K562 (cell line): ENCODE measurements around the gene TMEM60. TPM values are rescaled to one million over a fixed set of nuclear protein-coding genes. Genes with fewer than 3 reads are reported as not detected.

ENCODE experiments used
- ATAC-seq: fragments of 200-7000 bp; cut with Tn5 transposase; 3 replicates; pipeline ENCODE4 v1.9.1; 2020; ENCODE audit warnings: moderate library complexity
- BruUV-seq: library from RNA; stranded (reverse); fragments of 400-500 nt; replicated peaks from 2 replicates; lab custom pipeline; 2021; lab: Mats Ljungman, UMichigan
- CTCF ChIA-PET: fragments of 300-600 bp; formaldehyde crosslinking; extraction: SDS; loops from one replicate; lab custom pipeline; 2021; ENCODE audit warnings: low intra/inter-chr PET ratio; lab: Yijun Ruan, JAX
- POLR2A ChIA-PET: fragments of 300-600, 350-650 bp; sonication (Branson Sonifier 250); formaldehyde crosslinking; extraction: SDS; loops from one replicate; lab custom pipeline; 2021; ENCODE audit warnings: antibody characterized with exemption, inconsistent platforms; lab: Yijun Ruan, JAX
- DNase-seq, 4 experiments: peaks; one replicate each; pipeline versions ENCODE4 v3.0.0 to v3.0.0-alpha.2; 2011 to 2018; ENCODE audit warnings: low spot score in 3 of 4, mixed read lengths in 3 of 4; ENCODE audit errors: extremely low read depth in 1 of 4
- FAIRE-seq: peaks from 2 replicates; lab custom pipeline; 2011; peaks lifted over from hg19 to GRCh38; lab: Jason Lieb, UNC
- H2AFZ ChIP-seq: 2 replicates; pipeline ENCODE4 v1.6.0; 2011; ENCODE audit warnings: low read depth, low read length, control low read depth, inconsistent platforms
- H3K27ac ChIP-seq: fragments of 200-600 bp; 3 replicates; pipeline ENCODE4 v1.8.0; 2011; ENCODE audit warnings: low read depth, mild to moderate bottlenecking, control low read depth, inconsistent platforms, low read length, moderate library complexity, mixed read lengths; ENCODE audit errors: extremely low read depth
- H3K27me3 ChIP-seq, 2 experiments: fragments of 300-600 bp in 1 of 2; 2 replicates in 1 of 2; 3 replicates in 1 of 2; pipeline versions ENCODE4 v1.6.0 to v1.8.0; 2011; ENCODE audit warnings: inconsistent platforms in 2 of 2, low read length in 2 of 2, mild to moderate bottlenecking in 1 of 2, mixed read lengths in 1 of 2, moderate library complexity in 1 of 2; ENCODE audit not compliant: control insufficient read depth in 2 of 2, insufficient read depth in 2 of 2
- H3K36me3 ChIP-seq: fragments of 300-600 bp; 3 replicates; pipeline ENCODE4 v1.8.0; 2011; ENCODE audit warnings: mild to moderate bottlenecking, low read length, inconsistent platforms; ENCODE audit not compliant: control insufficient read depth, insufficient read depth
- H3K4me1 ChIP-seq, 2 experiments: fragments of 200-600 bp in 1 of 2; replicated peaks in 1 of 2; 2 replicates in 1 of 2; 3 replicates in 1 of 2; pipeline versions ENCODE4 v1.5.1 to v1.8.0; 2011; ENCODE audit warnings: inconsistent platforms in 2 of 2, low read length in 2 of 2, mild to moderate bottlenecking in 1 of 2, mixed read lengths in 1 of 2, moderate library complexity in 1 of 2; ENCODE audit not compliant: control insufficient read depth in 2 of 2, insufficient read depth in 2 of 2
- H3K4me2 ChIP-seq: 2 replicates; pipeline ENCODE4 v1.6.1; 2011; ENCODE audit warnings: low read length, control low read depth, inconsistent platforms, mixed read lengths; ENCODE audit not compliant: insufficient read depth
- H3K4me3 ChIP-seq: fragments of 200-600 bp; sonication (generic), shearing (Covaris generic); 2 replicates; pipeline ENCODE4 v1.5.1; 2016; ENCODE audit warnings: control low read depth, inconsistent platforms
- H3K79me2 ChIP-seq: fragments of 200-600 bp; 3 replicates; pipeline ENCODE4 v1.8.0; 2011; ENCODE audit warnings: low read length, inconsistent platforms; ENCODE audit not compliant: control insufficient read depth, insufficient read depth
- H3K9ac ChIP-seq, 2 experiments: 2 replicates each; pipeline versions ENCODE4 v1.6.0 to v1.6.1; 2011; ENCODE audit warnings: low read depth in 2 of 2, low read length in 2 of 2, control low read depth in 1 of 2, inconsistent platforms in 1 of 2, mild to moderate bottlenecking in 1 of 2, mixed read lengths in 1 of 2; ENCODE audit not compliant: insufficient read depth in 1 of 2
- H3K9me1 ChIP-seq: one replicate; pipeline ENCODE4 v1.6.0; 2011; ENCODE audit warnings: inconsistent platforms, mild to moderate bottlenecking, low read length, moderate library complexity; ENCODE audit not compliant: control insufficient read depth, insufficient read depth
- H3K9me3 ChIP-seq: replicated peaks from 2 replicates; pipeline ENCODE4 v1.5.1; 2011; ENCODE audit warnings: low read depth, low read length, inconsistent platforms; ENCODE audit not compliant: control insufficient read depth, insufficient read depth
- H4K20me1 ChIP-seq: replicated peaks from 2 replicates; pipeline ENCODE4 v1.6.1; 2011; ENCODE audit warnings: low read length, inconsistent platforms, mixed read lengths; ENCODE audit not compliant: control insufficient read depth, insufficient read depth
- BRCA1 ChIP-seq, 2 experiments: fragments of 450-650 bp in 1 of 2; sonication (generic) in 1 of 2; formaldehyde crosslinking in 1 of 2; IDR thresholded peaks; 2 replicates each; pipeline versions ENCODE4 v1.5.0 to v1.6.1; 2017 to 2020; ENCODE audit warnings: mild to moderate bottlenecking in 1 of 2, missing genetic modification reagents in 1 of 2
- BRF2 ChIP-seq: IDR thresholded peaks from 3 replicates; pipeline ENCODE4 v1.6.1; 2011; ENCODE audit warnings: borderline replicate concordance, mild to moderate bottlenecking; ENCODE audit not compliant: insufficient read length, insufficient read depth
- CBX5 ChIP-seq: IDR thresholded peaks from 2 replicates; pipeline ENCODE4 v1.6.1; 2014; ENCODE audit warnings: low read depth, borderline replicate concordance
- EP300 ChIP-seq: IDR thresholded peaks from 2 replicates; pipeline ENCODE4 v1.6.1; 2012; ENCODE audit warnings: low read length, improper control_type of control experiment
- GTF2B ChIP-seq: IDR thresholded peaks from 2 replicates; pipeline ENCODE4 v1.6.1; 2011; ENCODE audit not compliant: insufficient read length; ENCODE audit errors: extremely low read depth
- SIN3A ChIP-seq, 2 experiments: fragments of 150-350 bp in 1 of 2; IDR thresholded peaks; 2 replicates each; pipeline ENCODE4 v1.6.1; 2011 to 2016; ENCODE audit warnings: borderline replicate concordance in 2 of 2, low read depth in 2 of 2, low read length in 2 of 2, mild to moderate bottlenecking in 2 of 2, moderate library complexity in 2 of 2; ENCODE audit not compliant: control insufficient read depth in 1 of 2
- SP1 ChIP-seq: sonication (generic); formaldehyde crosslinking; IDR thresholded peaks from 2 replicates; pipeline ENCODE4 v1.8.1; 2022; ENCODE audit warnings: mild to moderate bottlenecking, missing genetic modification reagents
- SREBF1 ChIP-seq: fragments of 150-350 bp; IDR thresholded peaks from 2 replicates; pipeline ENCODE4 v1.6.1; 2014; ENCODE audit warnings: antibody characterized with exemption, low read depth, low read length, borderline replicate concordance
- THAP7 ChIP-seq: fragments of 250-450 bp; sonication (Bioruptor Pico); IDR thresholded peaks from 2 replicates; pipeline ENCODE4 v1.5.0; 2021
- ZBTB33 ChIP-seq: sonication (generic); formaldehyde crosslinking; IDR thresholded peaks from 2 replicates; pipeline ENCODE4 v1.8.1; 2023; ENCODE audit warnings: mild to moderate bottlenecking, missing genetic modification reagents
- ZNF174 ChIP-seq: fragments of 250-450 bp; sonication (Bioruptor Pico); IDR thresholded peaks from 2 replicates; pipeline ENCODE4 v1.4.0; 2020; ENCODE audit warnings: mild to moderate bottlenecking
- WGBS: fragments of 100-300 bp; shearing (Covaris generic); methylation state at CpG from one replicate; pipeline ENCODE4 v1.1.6; 2016; ENCODE audit warnings: low coverage, mixed read lengths; ENCODE audit not compliant: insufficient coverage; ENCODE audit errors: missing lambda C conversion rate; 5-methylcytosine and 5-hydroxymethylcytosine counted together
- in situ Hi-C: fragments of 300-500 bp; cut with MboI; formaldehyde crosslinking; loops from 4 replicates; pipeline ENCODE4 v1.15.0; 2018; ENCODE audit warnings: inconsistent platforms, mixed read lengths
- intact Hi-C: fragments of 100-400 bp; cut with micrococcal nuclease; formaldehyde crosslinking; loops from 2 replicates; pipeline ENCODE4 v1.14.2; 2022
- polyA plus RNA-seq, 8 experiments: library from polyadenylated mRNA; depleted of rRNA in 4 of 8; stranded (reverse) in 5 of 8; unstranded in 3 of 8; fragments of >200 nt; fragmentation: Nextera tagmentation in 2 of 8; fragmentation: Illumina TruSeq in 1 of 8; extraction: Ambion mirVana in 2 of 8; extraction: Trizol in 1 of 8; gene quantifications; 2 replicates each; pipeline versions ENCODE4 v1.2.1 to v1.2.3, GENCODE V29; 2011 to 2014; ENCODE audit warnings: inconsistent platforms in 1 of 8, missing spikeins in 1 of 8
- total RNA-seq, 7 experiments: library from RNA; depleted of rRNA in 6 of 7; stranded (reverse); fragments of >200 nt in 6 of 7; fragmentation: Illumina TruSeq in 2 of 7; extraction: Trizol in 2 of 7; gene quantifications; 2 replicates each; pipeline versions ENCODE4 v1.2.1 to v1.2.3, GENCODE V29; 2011 to 2021; ENCODE audit warnings: low replicate concordance in 1 of 7

Gene TMEM60
- total and polyA plus RNA-seq, 9 of the 15 experiments (the other 6 are each of a cell fraction or from before 2014, with no cell fraction given), result 12.5 to 140 (median 38.4) TPM

GRCh38 chr7:77800730-77801129, 2.5 kb upstream of the TMEM60 start:
- no peak for DNase-seq
- CTCF ChIA-PET, result no interaction called here
- H3K36me3 ChIP-seq, result peaks cover 18% of the 10 kb centered on the region
- H3K4me2 ChIP-seq, result peak overlapping the region; percentile 92; the same call in 1 of the 2 replicates
- H3K9me1 ChIP-seq, result no peaks in the 10 kb centered on the region
- BruUV-seq, result no TSS peak
- ATAC-seq, result no peak
- peaks cover 96% of the 10 kb centered on the region for H3K79me2 ChIP-seq
- H3K9me3 ChIP-seq, result no peaks in the 10 kb centered on the region
- no peak overlapping the region for H2AFZ ChIP-seq
- intact Hi-C loops, result loop anchor here (1.0 kb wide), 1 partner anchor 103 kb away; no protein-coding TSS in a partner anchor
- no peak for FAIRE-seq
- peaks cover 16 to 25% of the 10 kb centered on the region in 2 experiments; a peak in 4 of 5 replicates for H3K4me1 ChIP-seq
- POLR2A ChIA-PET, result no interaction called here
- 28% methylated on average over 2 of the region's 2 CpGs for WGBS
- H3K4me3 ChIP-seq, result peak overlapping the region; percentile 75
- H3K9ac ChIP-seq, result peak overlapping the region in 1 of 2 experiments; percentile 87; a peak in 2 of 4 replicates
- peak overlapping the region; percentile 86; the same call in 2 of the 3 replicates for H3K27ac ChIP-seq
- no peaks in the 10 kb centered on the region for H3K27me3 ChIP-seq
- H4K20me1 ChIP-seq, result no peaks in the 10 kb centered on the region
- in situ Hi-C loops, result no loop called here
- TF ChIP-seq SP1 (CRISPR knock-in tag), result no peak
- no peak for TF ChIP-seq SREBF1
- TF ChIP-seq GTF2B, result no peak
- no peak for TF ChIP-seq CBX5
- no peak for TF ChIP-seq ZNF174 (CRISPR knock-in tag)
- TF ChIP-seq THAP7 (CRISPR knock-in tag), result no peak
- no peak for TF ChIP-seq BRF2
- no peak for TF ChIP-seq ZBTB33 (CRISPR knock-in tag)
- TF ChIP-seq BRCA1 (IDR thresholded peaks at IDR 0.05), result no peak
- TF ChIP-seq BRCA1 (CRISPR knock-in tag; IDR thresholded peaks at IDR 0.05), result no peak
- no peak for TF ChIP-seq SIN3A (IDR thresholded peaks at IDR 0.05; ENCODE audit: borderline replicate concordance in 2 of 2, control insufficient read depth in 1 of 2, low read depth in 2 of 2, low read length in 2 of 2)
- TF ChIP-seq EP300, result no peak
